ENCODE measurements around the gene HOXB7. TPM values are rescaled to one million over a fixed set of nuclear protein-coding genes. Genes with fewer than 3 reads are reported as not detected.

Gene HOXB7
- 8.4 and 13.8 TPM in 2 replicates for total RNA-seq

GRCh38 chr17:48610282-48611211 lies at the start of gene HOXB7:
TSS of gene HOXB7 (minus strand) at chr17:48611017. CDS start at chr17:48610918, 99 bp downstream.

GRCh38 chr17:48626245-48627117 lies 15.7 kb upstream of the HOXB7 start, which contains the start of gene HOXB9:
TSS of gene HOXB9 (minus strand) at chr17:48626358. CDS start at chr17:48626269, 89 bp downstream.

GRCh38 chr17:48615047-48615962 lies 4.5 kb upstream of the HOXB7 start, which contains the start of gene HOXB8:
TSS of gene HOXB8 (minus strand) at chr17:48615292. CDS start at chr17:48614704, 588 bp downstream.

GRCh38 chr17:48604770-48605329 lies 6.0 kb downstream of the HOXB7 start, which contains the start of gene HOXB6:
TSS of gene HOXB6 (minus strand) at chr17:48604986. CDS start at chr17:48598150, 6,836 bp downstream.

GRCh38 chr17:48593126-48593829 lies 17.5 kb downstream of the HOXB7 start, which contains the start of gene HOXB5:
TSS of gene HOXB5 (minus strand) at chr17:48593779. CDS start at chr17:48593682, 97 bp downstream.

GRCh38 chr17:48589831-48590606 lies 20.8 kb downstream of the HOXB7 start, which contains the start of gene HOXB3:
TSS of gene HOXB3 (minus strand) at chr17:48590241. CDS start at chr17:48552474, 37,767 bp downstream.

GRCh38 chr17:48577946-48578615 lies 32.7 kb downstream of the HOXB7 start, which contains the start of gene HOXB4:
TSS of gene HOXB4 (minus strand) at chr17:48578350. CDS start at chr17:48578319, 31 bp downstream.

Other genes with a start within 250 kb of the HOXB7 start
- 0.46 and 0.65 TPM in 2 replicates for gene SKAP1, start 180.8 kb downstream of the HOXB7 start, total RNA-seq
- gene HOXB1, start 80.0 kb downstream of the HOXB7 start, total RNA-seq = not detected in 2 replicates
- gene HOXB2, start 65.9 kb downstream of the HOXB7 start, total RNA-seq = 3.3 and 5.8 TPM in 2 replicates
- gene HOXB4, start 32.7 kb downstream of the HOXB7 start, total RNA-seq = 3.2 and 4.6 TPM in 2 replicates
- 5.8 and 11.2 TPM in 2 replicates for gene HOXB3, start 20.8 kb downstream of the HOXB7 start, total RNA-seq
- gene HOXB5, start 17.2 kb downstream of the HOXB7 start, total RNA-seq = under 0.01 and 0.61 TPM in 2 replicates
- gene HOXB6, start 6.0 kb downstream of the HOXB7 start, total RNA-seq = 6.2 and 12.9 TPM in 2 replicates
- 2.0 and 3.6 TPM in 2 replicates for gene HOXB8, start 4.3 kb upstream of the HOXB7 start, total RNA-seq
- 0.32 and 0.76 TPM in 2 replicates for gene HOXB9, start 15.3 kb upstream of the HOXB7 start, total RNA-seq
- not detected in 2 replicates for gene PRAC1, start 111.5 kb upstream of the HOXB7 start, total RNA-seq
- gene PRAC2, start 112.2 kb upstream of the HOXB7 start, total RNA-seq = not detected in 2 replicates
- gene HOXB13, start 117.7 kb upstream of the HOXB7 start, total RNA-seq = not detected in 2 replicates
- not detected in 2 replicates for gene TTLL6, start 206.2 kb upstream of the HOXB7 start, total RNA-seq
- 19.5 and 53.8 TPM in 2 replicates for gene CALCOCO2, start 220.0 kb upstream of the HOXB7 start, total RNA-seq